Measurements from ENCODE around the gene WAPL. TPM values are rescaled to one million over a fixed set of nuclear protein-coding genes. Genes with fewer than 3 reads are reported as not detected.

Gene WAPL
- total and polyA plus RNA-seq, 2 of the 4 experiments (the other 2 are of a cell fraction): 11.5 to 31.7 TPM

- DNase-seq: no peak
- Histone ChIP-seq H3K4ac (ENCODE audit: low read depth, low read length) (no peak overlapping the region), H4K8ac (ENCODE audit: low read depth in 2 of 2, low read length in 2 of 2) (no peak overlapping the region), H3K27me3 (ENCODE audit: control insufficient read depth, insufficient read depth, low read length) (no peaks in the 10 kb centered on the region), H3K27ac (ENCODE audit: insufficient read depth, low read length) (no peak overlapping the region), H2AK9ac (replicated peaks; ENCODE audit: low read depth, low read length, poor library complexity) (no peak overlapping the region), H3K9me3 (ENCODE audit: control insufficient read depth, insufficient read depth, low read length) (no peaks in the 10 kb centered on the region), H2AFZ (replicated peaks; ENCODE audit: low read length, poor library complexity) (no peak overlapping the region), H2BK15ac (ENCODE audit: low read depth, low read length) (no peak overlapping the region), H3K4me2 (ENCODE audit: low read depth, low read length) (no peak overlapping the region), H3K56ac (ENCODE audit: extremely low read depth, insufficient read depth, low read length) (no peak overlapping the region), H3K4me1 (ENCODE audit: control insufficient read depth, insufficient read depth, low read length) (no peaks in the 10 kb centered on the region; the same call in 1 of the 2 replicates), H4K20me1 (ENCODE audit: insufficient read depth, low read length) (no peaks in the 10 kb centered on the region), H3K23ac (ENCODE audit: low read depth, low read length) (no peak overlapping the region), H3K36me3 (ENCODE audit: control insufficient read depth, insufficient read depth, low read length) (no peaks in the 10 kb centered on the region), H3K9ac (ENCODE audit: low read depth, low read length) (no peak overlapping the region), H2BK20ac (ENCODE audit: low read depth, low read length) (no peak overlapping the region), H3K9me1 (ENCODE audit: insufficient read depth, low read length) (no peaks in the 10 kb centered on the region), H2BK5ac (ENCODE audit: low read depth, low read length, poor library complexity, severe bottlenecking) (no peak overlapping the region), H3K4me3 (ENCODE audit: insufficient read depth, low read depth, low read length) (no peak overlapping the region), H3K14ac (replicated peaks; ENCODE audit: low read depth, low read length) (no peak overlapping the region), H3K18ac (ENCODE audit: low read depth, low read length) (no peak overlapping the region), H4K91ac (ENCODE audit: insufficient read depth, low read depth, low read length) (no peak overlapping the region), H2BK120ac (ENCODE audit: low read depth, low read length) (no peak overlapping the region), H4K5ac (ENCODE audit: low read depth, low read length) (no peak overlapping the region), H3K79me1 (ENCODE audit: low read depth in 1 of 2, low read length in 2 of 2) (peaks cover 26 to 30% of the 10 kb centered on the region in 2 experiments), H2AK5ac (ENCODE audit: low read depth, low read length) (no peak overlapping the region)
- in situ Hi-C loops (cut with MboI; ENCODE audit: low sequenced_read_pairs): no loop called here
- dilution Hi-C loops (cut with HindIII; ENCODE audit: low sequenced_read_pairs, unreplicated experiment): no loop called here
- no TSS peak for BruUV-seq (replicated peaks)
- TF ChIP-seq SMC3 (IDR thresholded peaks at IDR 0.05; ENCODE audit: low read depth, low read length) (no peak), USF2 (IDR thresholded peaks at IDR 0.05; ENCODE audit: low read depth, low read length) (no peak), CTCF (conservative IDR thresholded peaks at IDR 0.05; ENCODE audit: low read depth, low read length) (no peak), MAZ (IDR thresholded peaks at IDR 0.05; ENCODE audit: borderline replicate concordance, low read depth, low read length) (no peak), ELK1 (IDR thresholded peaks at IDR 0.05; ENCODE audit: borderline replicate concordance, low read depth, low read length) (no peak), FOS (IDR thresholded peaks at IDR 0.05; ENCODE audit: low read depth, low read length) (no peak), RCOR1 (IDR thresholded peaks at IDR 0.05; ENCODE audit: insufficient replicate concordance, low read length) (no peak), RFX5 (IDR thresholded peaks at IDR 0.05; ENCODE audit: low read depth, low read length) (no peak), RAD21 (IDR thresholded peaks at IDR 0.05; ENCODE audit: low read length) (no peak), CHD1 (IDR thresholded peaks at IDR 0.05; ENCODE audit: low read depth, low read length) (no peak), MXI1 (IDR thresholded peaks at IDR 0.05; ENCODE audit: borderline replicate concordance, low read depth, low read length) (no peak), MAFK (IDR thresholded peaks at IDR 0.05; ENCODE audit: low read depth, low read length) (no peak), NFE2L2 (IDR thresholded peaks at IDR 0.05; ENCODE audit: low read depth, low read length) (no peak), BHLHE40 (IDR thresholded peaks at IDR 0.05; ENCODE audit: low read depth, low read length) (no peak), CEBPB (IDR thresholded peaks at IDR 0.05; ENCODE audit: low read depth, low read length) (no peak), POLR2A (IDR thresholded peaks at IDR 0.05; ENCODE audit: low read depth, low read length) (no peak)
- POLR2A ChIA-PET (ENCODE audit: unreplicated experiment): no interaction called here
- ATAC-seq (ENCODE audit: low read depth): no peak
- CTCF ChIA-PET: no interaction called here
- 100% methylated on average over 2 of the region's 4 CpGs; no CpG with 5 or more reads in 1 of the 2 experiments for WGBS, 2 experiments (ENCODE audit: extremely low coverage in 2 of 2, insufficient read length in 1 of 2)
- intact Hi-C loops (cut with micrococcal nuclease): no loop called here
Measured at GRCh38 chr10:86526606-86527005, 5.0 kb upstream of the WAPL start.

Data from IMR-90 (cell line).